Medulla oblongata (tissue), 1 donor: ENCODE data around the gene THBS2.
"Not testable (repeated sequence)": the region's sequence is repeated elsewhere in the genome, so short reads cannot be mapped to it uniquely, and the experiment has no call there.

Experiments
- DNase-seq: peaks from one replicate; pipeline ENCODE4 v3.0.0-alpha.2; 2015; ENCODE audit errors: extremely low spot score

Gene THBS2

DNA sequence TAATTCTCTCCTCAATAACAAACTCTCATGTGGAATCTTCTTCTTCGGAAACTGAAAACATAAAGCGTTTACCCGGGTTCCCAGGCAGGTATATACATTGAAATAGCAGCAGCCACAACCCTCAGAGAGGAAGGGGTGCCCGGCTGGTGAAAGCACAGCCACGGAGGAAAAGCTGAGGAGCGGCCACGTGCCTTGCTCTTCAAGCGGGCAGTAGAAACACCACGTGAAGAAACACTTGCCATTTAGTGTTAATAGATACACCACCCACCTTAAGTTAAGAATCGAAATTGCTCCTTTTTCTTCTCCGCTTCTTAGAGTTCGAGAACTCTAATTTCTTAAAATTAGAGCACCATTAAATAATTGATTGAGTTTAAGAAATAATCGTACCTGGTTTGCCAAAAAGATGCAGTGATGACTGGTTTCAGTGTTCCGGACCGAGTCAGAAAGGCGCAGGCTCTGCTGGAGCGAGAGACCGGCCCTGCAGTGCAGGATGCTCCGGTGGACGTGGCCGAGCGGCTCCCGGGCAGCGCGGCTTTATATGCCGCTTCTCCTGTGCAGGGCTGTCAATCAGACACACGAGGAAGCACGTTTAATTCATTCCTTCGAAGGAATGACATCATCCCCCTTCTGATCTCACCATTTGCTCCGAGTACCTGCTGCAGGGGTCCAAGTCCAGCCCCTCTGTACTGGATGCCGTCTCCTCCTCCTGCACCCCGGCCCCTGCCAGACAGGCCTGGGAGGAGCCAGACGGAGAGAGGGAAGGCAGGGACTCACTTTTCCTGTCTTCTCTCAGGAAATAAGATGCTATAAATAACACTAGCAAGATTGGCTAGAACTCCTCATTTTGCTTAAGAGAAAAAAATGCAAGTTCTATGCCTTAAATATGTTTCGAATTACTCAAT lies at the start of gene THBS2:
Gene THBS2 (minus strand): TSS at position 510 of the 902 bp plus-strand sequence. CDS start 3,062 bp downstream, outside the sequence.
- DNase-seq = peak; percentile 63

DNA sequence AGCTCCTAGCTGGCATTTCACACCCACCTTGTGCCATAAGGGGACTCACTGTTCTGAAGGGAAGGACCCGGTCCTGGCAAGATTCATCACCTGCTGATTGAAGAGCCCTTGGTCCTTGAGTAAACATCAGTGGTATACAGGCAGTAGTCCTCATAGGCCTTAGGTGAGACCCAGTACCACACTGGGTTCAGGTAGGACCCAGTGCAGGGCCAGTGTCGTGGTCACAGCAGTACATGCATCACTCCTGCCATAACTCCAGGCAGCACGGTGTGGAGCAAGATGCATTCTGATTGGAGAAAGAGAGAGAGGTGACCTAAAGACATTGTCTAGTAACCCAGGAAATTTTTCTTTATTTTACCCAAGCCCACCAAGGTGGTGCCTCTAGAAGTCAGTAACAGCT lies 49.1 kb upstream of the THBS2 start:
- no peak for DNase-seq

- no peak for DNase-seq
These were observed 48.6 kb upstream of the THBS2 start for GRCh38 chr6:169302255-169302654.

DNA sequence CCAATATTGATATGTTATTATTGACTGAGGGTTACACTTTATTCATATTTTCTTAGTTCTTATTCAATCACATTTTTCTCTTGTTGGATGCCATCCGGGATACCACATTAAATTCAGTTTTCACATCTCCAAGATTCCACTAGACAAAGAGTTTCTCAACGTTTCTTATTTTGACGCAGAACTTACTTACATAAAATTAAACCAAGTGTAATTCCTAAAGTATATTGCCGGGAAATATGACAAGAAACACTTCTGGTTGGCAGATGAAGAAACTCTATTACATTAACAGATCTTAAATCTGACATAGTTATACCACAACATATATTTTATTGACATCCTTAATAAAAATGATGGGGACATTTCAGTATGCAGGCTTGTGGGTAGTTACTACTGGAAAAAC lies 47.3 kb upstream of the THBS2 start:
- no peak for DNase-seq

- not testable (repeated sequence) for DNase-seq
These were observed 45.0 kb upstream of the THBS2 start for GRCh38 chr6:169298626-169299025.

DNA sequence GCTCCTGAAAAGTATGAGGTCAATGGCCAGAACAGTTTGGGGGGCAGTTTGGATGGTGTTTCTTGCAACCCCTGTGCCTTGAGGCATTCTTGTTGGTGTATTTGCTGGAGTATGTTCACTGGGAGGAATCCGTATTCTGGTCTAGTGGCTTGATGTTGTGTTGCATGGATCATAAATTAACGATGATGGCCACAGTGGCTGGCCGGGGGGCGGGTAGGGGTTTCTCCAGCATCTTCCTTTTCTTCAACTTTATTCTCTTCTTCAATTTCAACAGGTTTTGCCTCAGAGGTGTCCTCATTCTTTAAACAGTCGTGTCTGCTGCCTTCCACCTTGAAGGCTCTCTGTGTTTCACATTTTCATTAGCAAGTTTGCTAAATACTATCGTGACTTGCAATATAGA lies 43.0 kb upstream of the THBS2 start:
- no peak for DNase-seq

GRCh38 chr6:169296170-169296569 lies 42.5 kb upstream of the THBS2 start:
- no peak for DNase-seq

DNA sequence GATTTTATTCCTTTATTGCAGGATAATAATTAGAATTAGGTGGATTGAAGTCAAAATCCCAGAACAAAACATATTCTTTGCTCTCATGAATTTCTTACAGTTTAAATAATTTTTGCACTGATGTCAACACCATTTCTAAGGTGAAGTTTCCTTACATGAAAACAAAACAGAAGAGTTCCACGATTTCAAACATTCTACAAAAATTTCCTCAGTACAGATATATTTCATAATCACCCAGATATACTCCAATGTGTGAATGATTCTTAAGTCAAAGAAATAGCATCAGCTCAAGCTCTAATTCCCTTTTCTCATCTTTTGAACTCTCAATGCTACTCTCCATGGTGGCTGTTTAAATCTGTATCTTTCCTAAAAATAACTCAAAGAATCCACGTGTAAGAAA lies 39.5 kb upstream of the THBS2 start:
- no peak for DNase-seq

DNA sequence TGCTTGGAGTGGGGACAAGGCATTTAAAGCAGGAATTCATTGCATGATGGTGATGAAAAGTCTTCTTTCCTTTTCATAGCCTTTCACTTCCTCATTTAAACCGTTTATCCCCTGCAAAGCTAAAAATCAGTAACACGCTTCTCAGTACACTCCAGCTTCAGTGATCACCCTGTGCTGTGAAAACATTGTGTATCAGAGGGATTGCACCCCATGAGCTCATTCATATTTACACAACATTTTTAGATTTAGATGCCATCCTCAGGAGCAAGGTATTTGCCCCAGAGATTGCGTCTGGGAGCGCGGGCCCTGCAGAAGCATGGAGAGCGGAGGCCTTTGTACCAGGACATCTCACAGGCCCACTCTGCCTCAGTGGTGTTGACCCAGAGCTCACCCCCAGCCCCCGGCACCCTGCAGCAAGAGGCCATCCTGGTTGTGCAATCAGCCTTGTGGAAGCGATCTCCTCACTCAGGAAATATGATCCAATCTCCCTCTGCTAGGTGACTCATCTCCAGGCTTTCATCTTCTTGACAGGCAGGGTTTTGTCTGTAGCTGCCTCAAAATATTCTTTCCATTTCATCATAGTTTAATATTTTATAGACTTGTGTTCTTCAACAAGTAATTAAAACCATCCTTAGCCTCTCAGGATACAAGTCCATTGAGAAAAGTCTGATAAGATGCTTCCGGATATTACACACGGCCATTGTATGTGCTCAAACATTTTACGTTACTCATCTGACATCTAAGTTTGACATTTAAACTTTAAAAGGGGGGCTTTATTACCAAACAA lies 38.9 kb upstream of the THBS2 start:
- DNase-seq = no peak

DNA sequence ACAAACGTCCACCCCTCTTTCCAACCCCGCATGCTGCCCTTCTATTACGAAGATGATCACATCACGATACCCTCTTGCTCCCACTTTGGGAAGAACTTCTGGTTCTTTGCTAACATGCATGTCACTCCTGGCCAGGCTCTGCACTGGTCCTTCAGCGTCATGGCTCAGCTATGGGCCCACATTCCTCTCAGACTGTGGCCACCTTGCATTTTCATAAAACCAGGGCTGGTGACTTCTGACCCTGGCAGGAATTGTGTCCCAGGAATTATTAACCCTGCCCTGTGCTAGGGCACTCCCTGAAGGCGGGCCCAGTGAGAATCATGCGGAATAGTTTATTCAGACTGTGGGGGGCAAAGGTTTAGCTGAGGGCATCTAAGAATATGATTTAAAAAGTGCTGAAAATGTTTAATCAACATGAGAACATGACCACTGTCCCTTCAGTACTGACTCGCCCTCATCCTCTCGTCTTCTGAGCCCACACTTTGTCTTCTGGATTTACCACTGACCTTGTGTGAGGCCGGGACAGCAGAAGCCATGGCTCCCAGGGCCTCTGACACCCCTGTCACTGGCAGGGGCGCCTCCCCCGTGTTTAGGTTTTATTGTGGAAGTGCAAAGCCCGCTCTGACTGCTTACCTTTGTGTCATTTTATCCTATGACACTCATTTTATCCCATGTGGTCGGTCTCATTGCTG lies 38.1 kb upstream of the THBS2 start:
- DNase-seq = no peak

DNA sequence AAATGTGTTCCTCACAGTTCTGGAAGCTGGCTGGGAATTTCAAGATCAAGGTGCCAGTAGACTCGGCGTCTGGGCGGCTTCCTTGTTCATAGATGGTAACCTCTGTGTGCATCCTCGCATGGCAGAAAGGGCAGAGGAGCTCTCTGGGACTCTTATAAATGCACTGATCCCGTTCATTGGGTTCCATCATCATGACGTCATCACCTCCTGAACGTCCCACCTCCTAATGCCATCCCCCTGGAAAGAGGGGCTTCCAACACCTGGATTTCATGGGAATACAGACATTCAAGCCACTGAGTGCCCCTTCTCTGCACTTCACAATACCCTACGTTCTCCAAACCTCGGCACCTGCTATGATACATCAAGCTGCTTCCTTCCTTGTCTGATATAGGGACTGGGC lies 37.5 kb upstream of the THBS2 start:
- DNase-seq = no peak

- DNase-seq = no peak
These were observed 36.1 kb upstream of the THBS2 start for GRCh38 chr6:169289619-169290339.

DNA sequence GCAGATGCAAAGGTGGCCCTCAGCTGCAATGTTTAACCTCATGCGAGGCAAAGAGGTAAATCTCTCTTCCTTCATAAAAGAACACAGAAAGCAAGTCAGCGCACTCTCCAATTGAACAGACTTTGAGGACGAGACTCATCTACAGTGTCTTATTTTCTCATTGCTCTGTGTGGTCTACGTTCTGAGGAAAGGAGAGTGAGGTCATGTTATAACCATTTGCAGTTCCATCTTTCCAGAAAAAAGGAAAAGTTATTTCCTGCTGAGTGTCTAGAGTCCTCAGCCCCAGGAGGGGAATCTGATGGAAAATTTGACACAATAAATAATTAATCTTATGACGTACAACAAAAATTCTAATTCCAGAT lies 35.6 kb upstream of the THBS2 start:
- DNase-seq = no peak

GRCh38 chr6:169288591-169288990 lies 34.9 kb upstream of the THBS2 start:
- no peak for DNase-seq

DNA sequence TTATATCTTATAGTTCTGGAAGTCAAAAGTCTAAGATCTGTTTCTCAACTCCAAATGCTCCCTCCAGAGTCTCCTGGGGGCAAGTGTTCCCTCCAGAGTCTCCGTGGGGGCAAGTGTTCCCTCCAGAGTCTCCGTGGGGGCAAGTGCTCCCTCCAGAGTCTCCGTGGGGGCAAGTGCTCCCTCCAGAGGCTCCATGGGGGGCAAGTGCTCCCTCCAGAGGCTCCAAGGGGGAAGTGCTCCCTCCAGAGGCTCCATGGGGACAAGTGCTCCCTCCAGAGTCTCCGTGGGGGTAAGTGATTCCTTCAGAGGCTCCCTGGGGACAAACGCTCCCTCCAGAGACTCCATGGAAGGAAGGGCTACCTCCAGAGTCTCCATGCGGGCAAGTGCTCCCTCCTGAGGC lies 34.0 kb upstream of the THBS2 start:
- DNase-seq = no peak

- no peak for DNase-seq
These were observed 33.3 kb upstream of the THBS2 start for GRCh38 chr6:169286961-169287360.

DNA sequence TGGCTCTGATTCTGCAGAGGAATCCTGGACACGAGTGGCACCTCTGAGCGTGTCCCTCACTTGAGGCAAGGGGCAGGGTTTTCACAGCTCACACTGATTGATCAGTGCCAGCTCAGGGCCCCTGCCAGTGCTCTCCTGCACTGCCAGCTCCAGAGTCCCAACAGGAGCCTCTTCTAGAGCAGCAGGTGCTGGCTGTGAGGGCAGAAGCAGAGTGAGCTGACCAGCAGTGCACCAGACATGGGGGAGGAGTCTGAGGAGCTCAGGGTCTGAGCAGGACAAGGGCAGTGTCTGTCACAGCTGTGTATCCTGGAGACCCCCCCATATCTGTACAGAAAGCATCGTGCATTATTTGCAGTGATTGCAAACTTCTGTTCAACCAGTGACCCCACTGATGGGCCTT lies 31.5 kb upstream of the THBS2 start:
- no peak for DNase-seq

GRCh38 chr6:169283924-169284323 lies 30.3 kb upstream of the THBS2 start:
- no peak for DNase-seq

GRCh38 chr6:169282043-169282442 lies 28.4 kb upstream of the THBS2 start:
- no peak for DNase-seq

DNA sequence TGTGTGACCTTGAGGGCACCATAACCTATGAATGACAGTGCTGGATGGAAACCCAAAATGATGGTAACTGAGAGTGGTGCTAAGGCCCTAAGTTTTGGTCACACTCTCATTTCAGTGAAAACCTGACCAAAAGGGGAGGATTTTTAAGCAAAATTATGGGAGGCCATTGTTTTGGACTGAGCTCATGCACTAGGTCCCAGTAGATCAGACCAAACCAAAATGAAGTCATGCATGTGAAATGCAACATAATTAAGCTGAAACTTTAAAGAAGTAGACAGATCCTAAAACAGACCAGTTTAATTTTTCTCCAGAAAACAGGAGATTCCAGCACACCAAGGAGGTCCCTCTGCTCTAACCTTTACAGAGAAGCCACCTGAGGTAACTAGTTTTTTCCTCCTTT lies 24.0 kb upstream of the THBS2 start:
- DNase-seq = no peak

GRCh38 chr6:169274781-169275180 lies 21.1 kb upstream of the THBS2 start:
- no peak for DNase-seq

GRCh38 chr6:169273511-169273910 lies 19.9 kb upstream of the THBS2 start:
- no peak for DNase-seq
